Measurements from ENCODE around the gene TANC1.

DNA sequence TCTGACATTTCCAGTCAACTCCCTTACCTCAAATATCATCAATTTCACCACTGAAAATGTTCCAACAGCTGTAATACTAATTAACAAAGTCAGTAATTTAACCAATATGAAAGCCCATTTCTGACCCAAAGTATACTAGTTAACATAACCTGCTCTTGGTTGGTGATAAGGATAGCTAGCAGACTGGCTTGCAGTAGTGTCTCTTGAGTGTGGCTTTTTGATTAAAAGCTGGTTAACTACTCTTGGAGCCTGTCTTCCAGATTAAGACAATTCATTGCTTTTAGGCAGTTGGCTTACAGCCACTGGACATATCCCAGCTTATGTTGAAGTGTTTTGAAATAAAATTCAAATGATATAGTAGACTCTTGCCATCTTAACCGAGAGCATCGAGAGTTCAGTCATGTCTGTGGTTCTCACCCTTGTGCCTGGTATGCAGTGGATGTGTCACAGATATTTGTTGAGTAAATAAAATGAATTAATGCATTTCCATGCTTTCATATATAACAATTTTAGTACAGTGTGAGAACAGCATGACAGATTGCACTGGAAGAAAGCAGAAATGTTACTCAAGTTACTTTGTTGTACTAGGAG is 158.1 kb downstream of the TANC1 start:
- TF ChIP-seq CTCF (IDR thresholded peaks at IDR 0.05; ENCODE audit: poor library complexity, severe bottlenecking): no peak
- no peak for TF ChIP-seq POLR2AphosphoS5 (IDR thresholded peaks at IDR 0.05)
- TF ChIP-seq EP300 (conservative IDR thresholded peaks at IDR 0.05; ENCODE audit: poor library complexity, severe bottlenecking): no peak
- TF ChIP-seq, protein P1, sequence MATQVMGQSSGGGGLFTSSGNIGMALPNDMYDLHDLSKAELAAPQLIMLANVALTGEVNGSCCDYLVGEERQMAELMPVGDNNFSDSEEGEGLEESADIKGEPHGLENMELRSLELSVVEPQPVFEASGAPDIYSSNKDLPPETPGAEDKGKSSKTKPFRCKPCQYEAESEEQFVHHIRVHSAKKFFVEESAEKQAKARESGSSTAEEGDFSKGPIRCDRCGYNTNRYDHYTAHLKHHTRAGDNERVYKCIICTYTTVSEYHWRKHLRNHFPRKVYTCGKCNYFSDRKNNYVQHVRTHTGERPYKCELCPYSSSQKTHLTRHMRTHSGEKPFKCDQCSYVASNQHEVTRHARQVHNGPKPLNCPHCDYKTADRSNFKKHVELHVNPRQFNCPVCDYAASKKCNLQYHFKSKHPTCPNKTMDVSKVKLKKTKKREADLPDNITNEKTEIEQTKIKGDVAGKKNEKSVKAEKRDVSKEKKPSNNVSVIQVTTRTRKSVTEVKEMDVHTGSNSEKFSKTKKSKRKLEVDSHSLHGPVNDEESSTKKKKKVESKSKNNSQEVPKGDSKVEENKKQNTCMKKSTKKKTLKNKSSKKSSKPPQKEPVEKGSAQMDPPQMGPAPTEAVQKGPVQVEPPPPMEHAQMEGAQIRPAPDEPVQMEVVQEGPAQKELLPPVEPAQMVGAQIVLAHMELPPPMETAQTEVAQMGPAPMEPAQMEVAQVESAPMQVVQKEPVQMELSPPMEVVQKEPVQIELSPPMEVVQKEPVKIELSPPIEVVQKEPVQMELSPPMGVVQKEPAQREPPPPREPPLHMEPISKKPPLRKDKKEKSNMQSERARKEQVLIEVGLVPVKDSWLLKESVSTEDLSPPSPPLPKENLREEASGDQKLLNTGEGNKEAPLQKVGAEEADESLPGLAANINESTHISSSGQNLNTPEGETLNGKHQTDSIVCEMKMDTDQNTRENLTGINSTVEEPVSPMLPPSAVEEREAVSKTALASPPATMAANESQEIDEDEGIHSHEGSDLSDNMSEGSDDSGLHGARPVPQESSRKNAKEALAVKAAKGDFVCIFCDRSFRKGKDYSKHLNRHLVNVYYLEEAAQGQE (IDR thresholded peaks at IDR 0.05; ENCODE audit: borderline replicate concordance): no peak

Measured in neural cell (in vitro differentiated cells).